Activated CD8-positive, alpha-beta memory T cell treated with anti-CD3 and anti-CD28 coated beads for 24 hours (primary cell): ENCODE data around the gene ZSWIM9.

Experiments used
- DNase-seq: peaks from one replicate; pipeline ENCODE4 v3.0.0-alpha.2; 2020

Gene ZSWIM9

DNA sequence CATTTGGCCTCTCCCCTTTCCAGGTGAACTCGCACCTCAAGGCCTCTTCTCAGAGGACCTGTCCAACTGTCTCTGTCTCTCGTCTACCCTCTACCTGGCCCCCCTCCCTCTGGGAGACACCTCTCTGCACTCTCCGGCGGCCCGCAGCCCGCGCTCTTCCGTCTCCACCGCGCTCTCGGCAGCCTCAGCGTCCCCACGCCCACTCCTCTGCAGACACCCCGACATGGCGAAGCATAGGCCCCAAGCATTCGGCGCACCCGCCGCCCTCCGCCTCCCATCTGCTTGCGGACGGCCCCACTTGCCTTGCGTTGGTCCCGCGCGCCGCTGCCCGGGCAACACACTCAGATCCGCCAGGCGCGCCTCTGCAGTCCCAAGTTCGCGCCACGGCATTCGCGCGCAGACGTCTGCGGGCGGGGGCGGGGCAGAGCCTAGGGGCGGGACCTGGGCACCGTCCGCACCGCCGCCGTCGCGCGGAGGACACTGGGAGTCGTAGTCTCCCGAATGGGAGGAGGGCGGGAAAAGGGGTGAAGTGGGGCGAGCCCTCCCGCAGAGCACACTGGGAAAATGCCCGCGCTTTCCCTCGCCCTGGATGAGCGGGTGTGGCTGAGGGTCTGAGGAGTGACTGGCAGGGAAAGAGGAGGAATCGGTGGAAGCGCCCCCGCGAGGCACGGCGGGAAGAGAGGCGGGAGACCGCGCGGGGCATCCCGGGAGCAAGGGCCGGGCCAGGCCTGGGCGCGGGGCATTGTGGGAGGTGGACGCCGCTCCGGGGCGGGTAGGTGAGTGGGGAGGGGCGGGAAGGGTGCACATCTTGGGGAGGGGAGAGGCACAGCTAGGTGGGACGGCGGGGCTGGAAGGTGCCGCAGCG is at the start of gene ZSWIM9, which contains the start of gene LIG1:
TSS of gene ZSWIM9 (plus strand) at position 742 of the 865 bp plus-strand sequence. CDS start 1,123 bp downstream, outside the sequence.
TSS of gene LIG1 (minus strand) at position 406 of the 865 bp plus-strand sequence. CDS start 4,778 bp downstream, outside the sequence.
- peak; percentile 97 for DNase-seq

DNA sequence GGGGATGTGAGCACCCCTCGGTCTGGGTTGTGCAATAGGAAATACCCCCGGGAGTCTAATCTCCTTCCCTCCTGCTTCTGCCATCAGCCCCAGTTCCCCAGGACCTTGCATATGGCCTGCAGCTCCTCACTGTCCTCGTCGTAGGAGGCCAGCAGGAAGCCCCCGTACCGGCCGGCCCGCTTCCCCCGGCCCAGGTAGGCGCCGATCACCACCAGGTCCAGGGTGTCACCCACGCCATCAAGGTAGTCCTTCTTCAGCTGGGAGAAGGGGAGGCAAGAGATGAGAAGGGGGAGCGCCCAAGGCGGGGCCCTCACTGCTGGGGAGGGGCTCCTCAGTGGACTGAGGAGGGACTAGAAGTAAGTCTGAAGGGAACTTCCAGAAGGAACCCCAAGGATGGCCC is 49.4 kb upstream of the ZSWIM9 start:
- DNase-seq, result no peak

DNA sequence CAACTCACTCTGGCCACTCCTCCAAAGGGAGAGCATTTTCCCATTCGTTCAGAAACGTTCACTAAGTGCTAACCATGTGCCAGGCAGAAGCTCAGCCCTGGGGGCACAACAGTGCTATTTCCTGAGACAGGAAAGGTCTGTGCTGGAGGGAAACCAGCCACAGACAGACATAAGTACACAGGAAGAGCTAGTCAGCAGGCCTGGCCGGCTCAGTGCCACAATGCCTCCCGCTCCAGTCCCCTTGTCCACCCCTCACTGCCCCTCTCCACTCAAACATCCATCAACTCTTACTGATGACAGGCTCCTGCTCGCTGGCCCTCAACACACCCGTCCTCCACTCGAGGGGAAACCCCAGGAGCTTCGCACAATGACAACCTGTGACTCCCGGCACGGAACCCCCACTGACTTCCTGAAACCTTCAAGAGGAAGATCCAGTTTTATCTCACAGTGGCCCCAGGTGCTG is 48.5 kb upstream of the ZSWIM9 start:
- DNase-seq, result no peak

DNA sequence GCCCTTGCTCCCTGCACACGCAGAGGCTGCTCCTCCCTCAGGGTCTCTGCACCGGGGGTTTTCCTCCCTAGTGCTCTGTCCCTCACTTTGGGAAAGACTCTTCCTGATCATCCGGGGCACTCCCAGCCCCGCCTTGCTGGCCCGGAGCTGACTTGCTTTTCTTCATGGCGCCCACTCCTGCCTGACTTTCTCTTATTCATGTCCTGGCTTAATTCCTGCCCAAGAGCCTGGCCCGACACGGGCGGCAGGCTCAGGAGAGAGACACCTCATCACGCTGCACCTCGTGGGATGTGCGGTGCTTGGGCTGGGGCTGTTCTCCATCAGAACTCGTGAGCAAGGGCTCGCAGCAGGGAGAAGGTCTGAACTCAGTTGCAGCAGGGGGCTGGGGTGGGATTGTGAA is 48.1 kb upstream of the ZSWIM9 start:
- DNase-seq, result no peak

DNA sequence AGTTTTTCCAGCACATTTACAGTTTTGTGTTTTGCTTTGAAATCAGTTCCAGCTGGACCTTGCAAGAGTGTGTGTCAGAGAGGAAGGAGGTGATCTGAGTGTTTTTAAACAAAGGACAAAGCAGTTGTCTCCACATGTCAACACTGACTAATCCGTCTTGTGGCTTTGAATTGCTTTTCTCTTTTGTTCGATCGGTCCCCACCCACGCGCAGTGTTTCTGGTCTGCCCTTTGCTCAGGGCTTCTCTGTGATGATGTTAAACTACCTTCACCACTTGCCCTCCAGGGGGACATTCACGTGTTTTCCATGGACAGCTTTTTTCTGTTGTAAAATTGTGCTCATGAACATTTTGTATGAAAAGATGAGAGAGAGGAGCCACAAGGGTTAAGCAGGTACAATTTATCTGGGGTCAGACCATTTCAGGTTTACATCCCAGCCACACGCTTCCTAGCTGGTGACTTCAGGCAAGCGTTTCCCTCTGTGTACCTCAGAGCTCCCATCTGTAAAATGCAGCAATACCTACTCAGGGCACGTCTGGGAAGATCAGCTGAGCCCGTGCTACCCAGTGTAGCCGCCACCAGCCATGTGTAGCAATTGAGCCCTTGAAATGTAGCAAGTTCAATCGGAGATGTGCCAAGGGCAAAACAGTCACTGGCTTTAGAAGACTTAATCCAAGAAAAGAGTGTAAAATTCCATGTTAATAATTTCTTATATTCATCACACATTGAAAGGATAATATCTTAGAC is 46.4 kb upstream of the ZSWIM9 start:
- no peak for DNase-seq

DNA sequence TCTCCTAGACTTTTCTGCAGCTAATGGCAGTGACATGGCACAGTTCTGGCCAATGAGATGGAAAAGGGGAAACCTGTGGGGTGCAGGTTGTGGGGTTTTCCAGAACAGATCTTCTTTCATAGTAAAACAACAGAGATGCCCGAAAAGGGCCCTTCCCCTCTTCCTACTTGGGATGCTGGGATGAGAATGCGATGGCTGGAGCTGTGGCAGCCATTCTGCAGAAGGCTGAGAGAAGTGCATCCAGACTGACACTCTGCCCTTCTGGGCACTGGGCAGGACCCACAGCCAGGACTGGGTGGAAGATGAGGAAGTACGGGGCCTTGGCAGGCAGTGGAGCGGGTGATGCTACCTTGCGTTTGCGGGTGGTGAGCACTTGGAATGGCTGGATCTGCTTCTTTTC is 42.9 kb upstream of the ZSWIM9 start:
- DNase-seq, result no peak

DNA sequence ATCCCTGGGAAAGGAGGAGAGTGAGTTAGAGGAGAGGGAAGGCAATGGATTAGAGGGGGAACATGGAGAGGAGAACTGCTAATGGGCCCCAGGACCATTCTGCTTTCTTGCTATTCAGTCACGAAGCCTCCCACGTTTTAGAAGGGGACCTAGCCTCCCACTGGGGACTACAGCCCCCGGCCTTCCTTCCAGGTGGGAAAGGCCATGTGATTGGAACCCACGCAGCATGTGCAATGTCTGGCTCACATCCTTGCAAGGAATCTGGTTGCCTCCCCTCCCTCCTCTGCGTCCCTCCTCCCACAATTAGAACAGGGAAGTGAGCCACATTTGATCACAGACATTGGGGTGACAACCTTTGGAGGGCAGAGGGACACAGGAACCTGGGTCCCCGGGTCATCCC is 37.4 kb upstream of the ZSWIM9 start:
- no peak for DNase-seq

DNA sequence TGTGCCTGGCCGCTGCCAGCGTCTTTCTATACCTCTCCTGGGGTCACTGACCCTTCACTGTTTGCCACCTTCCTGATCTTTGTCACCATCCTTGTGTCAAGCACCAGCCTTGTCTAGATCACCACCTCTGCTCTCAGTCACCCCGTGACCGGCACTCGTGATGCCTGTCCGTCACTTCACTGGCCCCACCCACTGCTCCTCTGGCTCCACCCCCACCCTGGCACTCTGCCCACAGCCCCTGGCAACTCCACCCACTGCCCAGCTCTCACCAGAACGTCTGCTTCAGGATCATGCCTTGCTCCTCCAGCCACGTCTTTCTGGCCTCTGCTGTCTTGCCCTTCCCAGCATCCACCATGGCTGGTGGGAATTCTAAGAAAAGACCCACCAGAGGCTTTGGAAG is 35.1 kb upstream of the ZSWIM9 start:
- no peak for DNase-seq

DNA sequence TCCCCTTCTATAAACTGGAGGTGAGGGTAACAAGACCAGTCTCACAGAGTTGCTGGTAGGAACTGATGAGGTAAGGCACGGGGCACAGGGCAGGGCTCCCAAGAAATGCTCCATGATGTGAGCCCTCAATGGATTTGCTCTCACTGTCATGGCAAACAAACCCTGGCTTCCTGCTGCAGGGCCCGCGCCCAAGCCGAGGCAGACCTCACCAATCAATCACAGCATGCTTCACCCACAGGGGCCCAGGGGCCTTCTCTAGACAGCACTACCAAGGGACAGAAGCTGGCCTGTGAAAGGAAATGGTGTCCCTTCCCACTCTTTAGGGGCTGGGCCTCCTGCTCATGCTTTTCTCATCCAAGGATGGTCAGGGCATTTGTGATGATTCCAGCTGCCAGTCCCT is 33.9 kb upstream of the ZSWIM9 start:
- DNase-seq, result no peak

DNA sequence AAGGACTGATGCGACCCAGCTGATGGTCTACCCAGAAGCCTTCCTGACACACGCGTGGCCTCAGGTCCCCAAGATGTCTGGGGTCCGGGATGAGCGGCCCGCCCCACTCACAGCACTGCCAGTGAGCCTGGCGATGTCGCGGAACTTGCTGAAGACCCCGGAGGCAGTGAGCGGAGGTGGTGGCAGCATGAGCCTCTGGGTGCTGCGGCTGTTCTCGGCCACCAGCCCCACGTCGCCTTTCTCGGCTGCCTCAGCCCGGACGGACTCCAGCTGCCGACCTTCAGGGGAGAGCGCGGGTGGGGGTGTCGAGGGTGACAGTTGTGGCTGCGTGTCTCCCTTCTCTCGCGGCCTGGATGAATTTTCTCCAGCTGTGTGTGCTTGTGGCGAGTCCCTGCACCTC is 33.1 kb upstream of the ZSWIM9 start:
- DNase-seq, result no peak

DNA sequence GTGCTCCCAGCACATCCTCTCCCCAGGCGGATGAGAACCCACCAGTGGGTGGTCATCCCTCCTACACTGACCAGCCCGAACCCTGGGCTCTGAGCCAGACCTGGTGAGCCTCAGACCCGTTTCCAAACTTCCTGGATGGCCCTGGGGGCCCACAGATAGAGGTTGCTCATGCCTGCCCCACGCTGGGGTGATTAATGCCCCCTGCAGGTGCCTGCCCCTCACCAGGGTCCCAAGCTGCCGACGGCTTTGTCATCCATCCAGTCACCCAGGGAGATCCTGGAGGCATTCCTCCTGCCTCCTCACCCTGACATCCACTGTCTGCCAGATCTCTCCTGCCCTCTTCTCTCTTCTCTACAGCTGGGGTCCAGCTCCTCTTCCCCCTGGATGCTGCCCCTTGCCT is 31.4 kb upstream of the ZSWIM9 start:
- no peak for DNase-seq

DNA sequence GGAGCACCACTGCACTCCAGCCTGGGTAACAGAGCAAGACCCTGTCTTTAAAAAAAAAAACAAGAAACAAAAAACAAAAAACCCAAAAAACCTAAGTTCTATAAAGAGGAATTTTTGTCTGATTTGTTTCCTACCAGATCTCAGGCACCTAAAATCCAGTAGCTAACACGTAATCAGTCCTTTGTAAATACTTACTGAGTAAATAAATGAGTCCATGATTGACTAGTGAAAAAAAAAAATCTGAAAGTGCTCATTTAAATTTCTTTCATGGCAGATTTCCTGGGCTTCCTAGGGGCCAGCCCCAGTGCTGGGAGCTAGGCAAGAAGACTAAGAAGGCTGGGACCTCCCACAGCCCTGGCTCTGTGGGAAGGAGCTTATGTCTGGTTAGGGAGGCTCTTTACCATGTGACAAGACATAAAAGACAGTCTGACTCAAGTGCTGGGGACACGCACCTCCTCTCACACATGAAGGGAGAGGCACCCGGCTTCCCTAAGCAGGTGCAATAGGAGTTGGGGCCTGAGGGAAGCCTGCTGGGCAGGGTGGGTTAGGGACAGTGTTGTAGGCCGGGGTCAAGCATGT is 22.8 kb upstream of the ZSWIM9 start:
- no peak for DNase-seq

DNA sequence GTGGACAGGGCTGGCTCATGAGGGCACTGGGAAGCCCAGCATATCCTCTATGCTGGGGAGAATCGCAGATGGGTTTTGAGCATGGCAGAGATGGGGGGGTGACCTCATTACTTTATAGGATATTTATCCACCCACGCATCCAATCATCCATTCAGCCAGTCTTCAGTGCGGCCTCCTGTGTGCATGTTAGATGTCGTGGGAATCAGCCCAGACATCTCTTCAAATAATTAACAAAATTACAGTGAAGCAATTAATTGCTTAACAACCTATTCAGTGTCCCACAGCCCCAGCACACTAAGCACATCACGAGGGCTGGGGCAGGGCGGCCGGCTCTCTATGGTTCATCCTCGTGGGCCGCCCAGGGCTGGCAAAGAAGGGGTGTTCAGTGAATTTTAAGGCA is 21.9 kb upstream of the ZSWIM9 start:
- DNase-seq, result no peak

DNA sequence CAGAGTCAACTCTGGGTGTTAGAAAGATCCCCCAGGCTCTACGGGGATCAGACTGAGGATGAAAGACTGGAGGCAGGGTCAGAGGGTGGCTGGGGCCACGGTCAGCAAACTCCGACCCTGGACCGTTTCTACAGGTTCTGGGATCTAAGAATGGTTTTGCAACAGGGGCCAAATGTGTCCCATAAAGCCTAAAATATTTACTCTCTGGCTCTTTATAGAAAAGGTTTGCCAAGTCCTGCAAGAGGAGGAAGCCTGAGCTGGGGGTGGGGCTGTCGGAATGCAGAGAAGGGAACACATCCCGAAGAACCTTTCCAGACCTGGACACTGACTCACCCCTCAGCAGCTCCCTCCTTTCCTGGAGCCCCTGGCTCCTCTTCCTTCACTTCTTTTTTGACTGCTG is 21.1 kb upstream of the ZSWIM9 start:
- DNase-seq, result no peak

DNA sequence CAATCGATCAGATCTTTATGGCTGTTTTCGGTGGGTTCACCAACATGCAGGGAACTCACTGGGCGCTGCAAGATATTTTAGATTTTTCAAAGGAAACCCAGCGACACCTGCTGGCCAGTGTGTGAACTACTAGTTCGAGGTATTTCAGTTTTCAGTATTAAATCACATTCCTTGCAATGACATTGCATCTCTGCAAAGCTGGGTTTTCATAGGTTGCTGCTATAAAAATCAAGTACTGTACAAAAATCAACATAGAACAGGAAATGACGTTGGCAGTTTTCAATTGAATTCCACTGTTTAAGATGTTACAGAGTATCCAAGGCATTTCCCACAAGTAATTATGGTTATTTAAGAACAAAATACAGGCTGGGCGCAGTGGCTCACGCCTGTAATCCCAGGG is 17.9 kb upstream of the ZSWIM9 start:
- DNase-seq, result peak; percentile 89

DNA sequence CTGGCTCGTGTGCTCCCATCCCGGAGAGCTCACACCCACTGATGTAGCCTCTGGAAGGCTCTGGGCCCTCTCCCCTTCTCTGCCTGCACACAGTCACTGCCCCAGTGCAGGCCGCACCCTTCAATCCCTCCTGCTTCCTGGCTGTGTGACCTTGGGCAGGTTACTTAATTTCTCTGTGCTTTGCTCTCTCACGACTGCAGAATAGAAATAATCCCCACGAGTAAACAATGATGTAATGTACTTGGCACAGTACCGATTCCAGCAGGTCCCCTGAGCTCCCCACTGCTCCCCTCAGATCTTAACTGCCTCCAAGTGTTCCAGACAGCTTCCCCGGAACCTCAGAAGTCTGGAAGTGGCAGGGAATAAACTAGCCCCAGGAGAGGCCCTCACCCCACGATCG is 16.5 kb upstream of the ZSWIM9 start:
- no peak for DNase-seq

DNA sequence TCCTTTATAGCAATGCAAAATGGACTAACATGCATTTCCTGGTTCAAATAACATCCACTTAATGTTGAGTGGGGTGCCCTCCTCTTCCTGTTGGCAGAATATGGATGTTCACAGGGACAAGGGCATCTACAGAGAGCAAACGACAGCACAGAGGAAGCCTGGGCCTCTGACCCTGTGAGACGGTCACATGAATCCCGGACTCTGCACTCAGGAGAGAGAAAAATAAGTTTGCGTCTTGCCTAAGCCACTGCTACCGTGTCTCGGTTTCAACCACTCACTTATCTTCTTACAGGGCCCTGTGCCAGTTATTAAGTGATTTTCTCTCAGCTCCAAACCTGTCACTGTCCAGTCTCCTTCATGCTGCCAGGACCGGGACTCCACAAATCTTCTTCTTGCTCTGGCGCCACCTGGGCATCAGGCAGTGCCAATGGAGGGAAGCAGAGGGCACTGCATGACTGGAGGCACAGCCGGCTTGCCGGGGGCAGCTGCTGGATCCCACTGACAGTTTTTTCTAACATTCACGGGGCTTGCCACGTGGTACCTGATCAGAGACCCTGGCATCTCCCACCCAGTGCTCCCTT is 12.2 kb upstream of the ZSWIM9 start:
- DNase-seq, result no peak

DNA sequence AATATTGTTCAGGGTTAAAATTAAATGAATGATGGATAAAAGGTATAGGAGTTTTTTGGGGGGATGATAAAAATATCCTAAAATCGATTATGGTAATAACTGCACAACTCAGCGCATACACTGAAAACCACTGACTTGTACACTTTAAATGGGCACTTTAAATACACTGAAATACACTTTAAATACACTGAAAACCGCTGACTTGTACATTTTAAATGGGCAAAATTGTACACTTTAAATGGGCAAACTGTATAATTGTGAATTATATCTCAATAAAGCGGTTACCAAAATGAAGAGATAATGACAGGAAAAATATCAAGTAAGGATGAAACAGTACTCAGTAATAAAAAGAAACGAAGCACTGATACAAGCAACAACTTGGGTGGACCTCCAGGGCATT is 1.8 kb upstream of the ZSWIM9 start:
- DNase-seq, result no peak

DNA sequence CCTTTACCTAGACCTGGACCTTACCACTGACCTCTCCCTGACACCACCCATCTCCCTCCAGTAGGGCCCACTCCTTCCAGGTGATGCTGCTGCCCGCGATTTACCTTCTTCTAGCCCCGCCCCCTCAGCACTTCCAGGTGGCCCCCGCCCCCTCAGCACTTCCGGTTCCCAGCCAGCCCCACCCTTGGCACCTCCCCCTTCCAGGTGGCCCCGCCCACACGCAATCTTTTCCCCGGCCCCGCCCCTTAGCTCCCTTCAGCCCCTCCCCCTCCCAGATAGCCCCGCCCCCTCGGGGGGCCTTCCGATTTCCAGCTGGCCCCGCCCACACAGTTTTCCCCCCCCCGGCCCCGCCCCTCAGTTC is 922 bp upstream of the ZSWIM9 start:
- DNase-seq, result peak; percentile 96

DNA sequence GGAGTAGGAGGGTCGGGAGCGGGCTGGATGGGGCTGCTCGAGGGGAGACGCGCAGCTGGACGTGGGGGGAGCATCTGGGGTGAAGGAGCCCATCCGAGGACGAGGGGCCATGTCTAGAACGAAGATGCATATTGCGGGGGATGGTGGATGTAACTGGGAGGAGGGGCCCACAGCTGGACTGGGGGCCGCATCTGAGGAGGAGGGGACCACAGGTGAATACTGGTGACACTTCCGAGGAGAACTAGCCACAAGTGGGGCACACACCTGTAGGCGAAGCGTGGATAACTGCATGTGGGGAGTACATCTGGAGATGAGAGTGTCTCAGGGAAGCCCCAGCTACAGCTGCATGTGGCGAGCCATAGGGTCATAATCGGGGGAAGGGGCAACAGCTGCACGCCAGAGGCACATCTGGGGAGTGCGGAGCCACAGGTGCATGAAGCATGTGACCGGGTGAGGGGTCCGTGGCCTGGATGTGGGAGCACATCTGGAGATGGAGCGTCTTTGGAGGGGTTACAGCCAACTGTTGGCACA is 402 bp downstream of the ZSWIM9 start:
- no peak for DNase-seq

DNA sequence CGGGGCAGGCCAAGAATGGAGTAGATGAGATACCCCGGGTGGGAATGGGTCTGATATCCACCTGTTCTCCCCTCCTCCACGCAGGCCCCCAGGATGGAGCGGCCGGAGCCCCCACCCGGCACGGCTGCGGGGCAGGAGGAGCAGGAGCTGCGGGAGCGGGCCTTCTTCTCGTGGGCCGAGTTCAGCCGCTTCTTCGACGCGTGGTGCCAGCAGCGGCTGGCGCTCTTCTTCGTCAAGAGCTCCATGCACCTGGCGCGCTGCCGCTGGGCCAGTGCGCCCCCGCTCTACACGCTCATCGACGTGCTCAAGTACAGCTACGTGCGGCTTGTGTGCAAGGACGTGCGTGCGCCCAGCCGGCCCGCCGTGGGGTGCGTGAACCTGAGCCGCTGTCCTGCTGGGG is 1.2 kb downstream of the ZSWIM9 start:
- DNase-seq, result no peak

DNA sequence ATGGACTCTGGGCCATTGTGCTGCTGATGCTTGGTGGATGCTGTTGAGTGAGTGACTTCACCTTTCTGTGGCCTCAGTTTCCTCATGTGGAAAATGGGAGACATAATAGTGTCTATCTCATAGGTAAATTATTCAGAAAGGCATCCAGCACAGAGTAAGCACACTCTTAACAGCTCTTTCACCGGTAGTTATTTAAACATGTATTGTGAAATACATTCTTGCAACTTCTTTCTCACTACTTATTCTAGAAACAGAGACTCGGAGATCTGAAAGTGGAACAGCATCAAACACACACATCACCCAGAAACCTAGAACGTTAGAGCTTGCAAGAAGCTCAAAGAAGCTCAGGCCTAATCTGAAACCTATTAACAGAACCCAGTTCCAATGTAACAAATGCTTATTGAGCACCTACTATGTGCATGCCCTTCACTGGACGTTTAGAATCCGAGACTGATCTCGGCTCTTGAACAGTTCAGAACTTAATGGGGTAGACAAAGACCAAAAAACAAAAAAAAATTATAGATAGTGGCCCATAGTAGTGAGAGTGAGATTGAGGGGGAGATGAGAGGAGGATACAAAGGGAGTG is 4.1 kb downstream of the ZSWIM9 start:
- no peak for DNase-seq

DNA sequence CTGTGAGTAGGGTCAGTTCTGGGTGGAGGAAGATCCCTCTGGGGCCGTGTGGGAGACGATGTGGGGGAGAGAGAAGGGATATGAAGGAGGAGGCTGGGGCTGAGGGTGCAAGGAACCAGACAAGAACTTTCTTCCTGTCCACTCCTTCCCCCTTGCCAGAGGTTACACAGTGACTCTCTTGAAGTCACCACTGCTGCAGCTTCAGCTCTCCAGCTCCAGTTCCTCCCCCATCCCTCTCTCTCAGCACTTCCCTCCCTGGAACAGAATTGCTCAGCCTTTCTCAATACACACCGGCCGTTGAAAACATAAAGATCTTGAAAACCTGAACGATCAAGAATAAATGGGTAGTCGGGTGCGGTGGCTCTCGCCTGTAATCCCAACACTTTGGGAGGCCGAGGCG is 5.1 kb downstream of the ZSWIM9 start:
- no peak for DNase-seq
